Thoracic aorta (tissue), 2 donors: Measurements from ENCODE around the gene PDE1C. TPM values are rescaled to one million over a fixed set of nuclear protein-coding genes. Genes with fewer than 3 reads are reported as not detected.

Experiments used
- ATAC-seq: fragments of 150-250 bp; one replicate; pipeline ENCODE4 v1.8.0; 2017; ENCODE audit warnings: low read depth; ENCODE audit not compliant: insufficient number of reproducible peaks, low FRiP score
- DNase-seq: peaks from one replicate; pipeline ENCODE4 v3.0.0-alpha.2; 2020; ENCODE audit warnings: low spot score
- H3K27ac ChIP-seq, 2 donors: fragments of 200-600 bp; sonication (generic); 1 replicate in 1 of 2; 2 replicates in 1 of 2; pipeline ENCODE4 v1.5.1; 2016; ENCODE audit warnings: mild to moderate bottlenecking in 2 of 2, moderate library complexity in 2 of 2
- H3K27me3 ChIP-seq: fragments of 200-600 bp; sonication (generic); replicated peaks from 2 replicates; pipeline ENCODE4 v1.6.0; 2016; ENCODE audit warnings: mild to moderate bottlenecking; ENCODE audit not compliant: insufficient read depth
- H3K36me3 ChIP-seq: fragments of 200-600 bp; sonication (generic); one replicate; pipeline ENCODE4 v1.5.1; 2016
- H3K4me1 ChIP-seq, 2 donors: fragments of 200-600 bp; sonication (generic); 1 replicate in 1 of 2; 2 replicates in 1 of 2; pipeline versions ENCODE4 v1.5.1 to v1.6.0; 2016; ENCODE audit warnings: low read depth in 2 of 2, mild to moderate bottlenecking in 1 of 2; ENCODE audit not compliant: control insufficient read depth in 1 of 2
- H3K4me3 ChIP-seq: fragments of 200-600 bp; sonication (generic); 2 replicates; pipeline ENCODE4 v1.5.1; 2016; ENCODE audit warnings: mild to moderate bottlenecking
- H3K9me3 ChIP-seq: fragments of 200-600 bp; sonication (generic); 2 replicates; pipeline ENCODE4 v1.5.1; 2016
- total RNA-seq, 2 donors: library from RNA; depleted of rRNA; stranded (reverse); fragments of >200 nt; gene quantifications; one replicate each; pipeline versions ENCODE4 v1.1.0 to v1.2.3, GENCODE V29; 2016
- TF ChIP-seq, protein P1 (sequence below): fragments of 200-600 bp; sonication (generic); IDR thresholded peaks from one replicate; pipeline ENCODE4 v1.5.1; 2019; ENCODE audit warnings: antibody characterized with exemption

PDE1C gene
- total RNA-seq, 2 donors from 2014 or later: 4.6 to 12.1 TPM

GRCh38 chr7:31963569-31964175 lies 106.5 kb downstream of the PDE1C start:
- no peaks in the 10 kb centered on the region for H3K36me3 ChIP-seq
- H3K9me3 ChIP-seq: no peaks in the 10 kb centered on the region
- no peak for ATAC-seq
- no peak for DNase-seq
- H3K4me1 ChIP-seq: no peaks in the 10 kb centered on the region
- TF ChIP-seq, protein P1, sequence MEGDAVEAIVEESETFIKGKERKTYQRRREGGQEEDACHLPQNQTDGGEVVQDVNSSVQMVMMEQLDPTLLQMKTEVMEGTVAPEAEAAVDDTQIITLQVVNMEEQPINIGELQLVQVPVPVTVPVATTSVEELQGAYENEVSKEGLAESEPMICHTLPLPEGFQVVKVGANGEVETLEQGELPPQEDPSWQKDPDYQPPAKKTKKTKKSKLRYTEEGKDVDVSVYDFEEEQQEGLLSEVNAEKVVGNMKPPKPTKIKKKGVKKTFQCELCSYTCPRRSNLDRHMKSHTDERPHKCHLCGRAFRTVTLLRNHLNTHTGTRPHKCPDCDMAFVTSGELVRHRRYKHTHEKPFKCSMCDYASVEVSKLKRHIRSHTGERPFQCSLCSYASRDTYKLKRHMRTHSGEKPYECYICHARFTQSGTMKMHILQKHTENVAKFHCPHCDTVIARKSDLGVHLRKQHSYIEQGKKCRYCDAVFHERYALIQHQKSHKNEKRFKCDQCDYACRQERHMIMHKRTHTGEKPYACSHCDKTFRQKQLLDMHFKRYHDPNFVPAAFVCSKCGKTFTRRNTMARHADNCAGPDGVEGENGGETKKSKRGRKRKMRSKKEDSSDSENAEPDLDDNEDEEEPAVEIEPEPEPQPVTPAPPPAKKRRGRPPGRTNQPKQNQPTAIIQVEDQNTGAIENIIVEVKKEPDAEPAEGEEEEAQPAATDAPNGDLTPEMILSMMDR: no peak
- H3K4me3 ChIP-seq: no peak overlapping the region
- no peaks in the 10 kb centered on the region for H3K27me3 ChIP-seq
- no peak overlapping the region for H3K27ac ChIP-seq

- no peak overlapping the region for H3K4me3 ChIP-seq
- DNase-seq (no peak), ATAC-seq (no peak)
- no peaks in the 10 kb centered on the region for H3K36me3 ChIP-seq
- TF ChIP-seq, protein P1: no peak
- H3K27me3 ChIP-seq: no peaks in the 10 kb centered on the region
- H3K27ac ChIP-seq: no peak overlapping the region
- no peaks in the 10 kb centered on the region for H3K9me3 ChIP-seq
- H3K4me1 ChIP-seq: no peaks in the 10 kb centered on the region
These were observed 108.0 kb downstream of the PDE1C start for GRCh38 chr7:31962246-31962645.

GRCh38 chr7:31958226-31958625 lies 112.0 kb downstream of the PDE1C start:
- ATAC-seq: no peak
- TF ChIP-seq, protein P1: no peak

DNA sequence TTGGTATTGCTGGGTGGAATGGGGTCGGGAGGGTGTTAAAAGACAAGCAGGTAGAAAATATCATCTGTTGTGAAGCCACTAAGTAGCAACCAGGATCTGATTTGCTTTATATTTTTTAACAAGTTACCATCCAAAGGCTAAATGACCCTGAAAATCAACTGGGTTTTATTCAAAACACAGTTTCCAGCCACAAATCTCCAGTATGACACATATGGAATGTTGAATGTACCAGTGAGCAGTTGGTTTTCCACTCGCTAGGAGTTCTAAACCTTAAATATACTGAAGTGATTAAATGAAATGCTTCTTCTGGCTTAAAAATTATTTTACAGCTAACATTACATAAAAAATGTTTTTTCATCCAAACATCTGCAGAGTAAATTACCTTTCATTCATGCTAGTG lies 112.5 kb downstream of the PDE1C start:
- Histone ChIP-seq H3K27ac (no peak overlapping the region), H3K27me3 (no peaks in the 10 kb centered on the region), H3K36me3 (no peaks in the 10 kb centered on the region), H3K4me3 (no peak overlapping the region), H3K4me1 (no peaks in the 10 kb centered on the region), H3K9me3 (no peaks in the 10 kb centered on the region)
- TF ChIP-seq, protein P1: no peak
- DNase-seq (no peak), ATAC-seq (no peak)

More at GRCh38 chr7:31958226-31958625, 112.0 kb downstream of the PDE1C start:
- Histone ChIP-seq H3K9me3 (no peaks in the 10 kb centered on the region), H3K4me1 (no peaks in the 10 kb centered on the region), H3K27me3 (no peaks in the 10 kb centered on the region), H3K4me3 (no peak overlapping the region), H3K27ac (no peak overlapping the region), H3K36me3 (no peaks in the 10 kb centered on the region)
- DNase-seq: no peak

DNA sequence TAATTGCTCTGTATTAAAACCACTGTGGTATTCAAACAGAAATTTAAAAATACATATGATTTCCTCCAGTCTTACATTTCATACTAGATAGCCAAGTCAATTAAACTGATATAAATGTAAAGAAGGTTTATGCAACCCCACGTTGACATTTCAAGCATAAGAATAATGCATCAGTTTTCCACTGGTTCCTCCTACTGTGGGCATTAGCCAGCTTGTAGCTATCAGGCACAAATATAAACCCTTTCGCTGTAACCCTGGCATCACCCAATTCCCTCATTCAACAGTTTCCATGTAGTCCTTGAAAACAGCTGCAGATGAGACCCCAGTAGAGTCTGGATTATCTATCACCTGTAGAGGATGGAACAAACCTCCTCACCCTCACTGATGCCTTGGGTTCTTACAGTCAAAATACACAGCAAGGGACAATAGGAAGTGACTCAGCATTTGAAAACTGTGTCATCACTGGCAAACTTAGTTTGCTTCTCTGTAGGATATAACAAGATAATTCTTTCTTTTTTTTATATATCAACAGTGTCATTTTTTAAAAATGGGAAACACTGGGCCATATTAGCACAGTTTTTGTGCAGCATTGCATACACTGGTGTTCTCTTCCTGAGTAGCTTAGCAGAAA lies 113.0 kb downstream of the PDE1C start:
- Histone ChIP-seq H3K4me1 (no peaks in the 10 kb centered on the region), H3K27ac (no peak overlapping the region), H3K4me3 (no peak overlapping the region), H3K36me3 (no peaks in the 10 kb centered on the region), H3K27me3 (no peaks in the 10 kb centered on the region), H3K9me3 (no peaks in the 10 kb centered on the region)
- ATAC-seq: no peak
- TF ChIP-seq, protein P1: no peak
- no peak for DNase-seq
